ENCODE data around the gene DPP6.

GRCh38 chr7:154480817-154481216 lies 428.6 kb downstream of the DPP6 start:
- TF ChIP-seq CTCF (IDR thresholded peaks at IDR 0.05) = no peak
- no peak for TF ChIP-seq POLR2AphosphoS5 (IDR thresholded peaks at IDR 0.05)
- TF ChIP-seq POLR2A (IDR thresholded peaks at IDR 0.05) = no peak
